Embryonic facial prominence (tissue), 1 donor: ENCODE measurements around the gene NFIC.
"Not testable (repeated sequence)": the region's sequence is repeated elsewhere in the genome, so short reads cannot be mapped to it uniquely, and the experiment has no call there.

ENCODE experiments used
- DNase-seq: peaks from one replicate; pipeline ENCODE4 v3.0.0-alpha.2; 2016; ENCODE audit errors: extremely low spot score

NFIC gene

GRCh38 chr19:3336680-3337523 lies 29.5 kb upstream of the NFIC start:
- DNase-seq = no peak

- DNase-seq = no peak
Measured at GRCh38 chr19:3338541-3339181, 27.7 kb upstream of the NFIC start.

- no peak for DNase-seq
Measured at GRCh38 chr19:3340340-3340739, 26.0 kb upstream of the NFIC start.

GRCh38 chr19:3342246-3342645 lies 24.1 kb upstream of the NFIC start:
- no peak for DNase-seq

- not testable (repeated sequence) for DNase-seq
Measured at GRCh38 chr19:3342962-3343361, 23.4 kb upstream of the NFIC start.

- DNase-seq = no peak
Measured at GRCh38 chr19:3343619-3344502, 22.5 kb upstream of the NFIC start.

- DNase-seq = no peak
Measured at GRCh38 chr19:3344608-3345598, 21.5 kb upstream of the NFIC start.

GRCh38 chr19:3345850-3346460 lies 20.4 kb upstream of the NFIC start:
- DNase-seq = no peak

- no peak for DNase-seq
Measured at GRCh38 chr19:3346677-3347353, 19.6 kb upstream of the NFIC start.

GRCh38 chr19:3348042-3348441 lies 18.3 kb upstream of the NFIC start:
- no peak for DNase-seq

GRCh38 chr19:3348469-3348868 lies 17.9 kb upstream of the NFIC start:
- DNase-seq = not testable (repeated sequence)

GRCh38 chr19:3350014-3350663 lies 16.2 kb upstream of the NFIC start:
- no peak for DNase-seq

- no peak for DNase-seq
Measured at GRCh38 chr19:3351702-3352447, 14.5 kb upstream of the NFIC start.

- DNase-seq = no peak
Measured at GRCh38 chr19:3353493-3353892, 12.9 kb upstream of the NFIC start.

GRCh38 chr19:3356805-3357204 lies 9.6 kb upstream of the NFIC start:
- DNase-seq = no peak

GRCh38 chr19:3357271-3357991 lies 9.0 kb upstream of the NFIC start:
- DNase-seq = no peak

- no peak for DNase-seq
Measured at GRCh38 chr19:3357992-3358688, 8.2 kb upstream of the NFIC start.

GRCh38 chr19:3358689-3359014 lies 7.7 kb upstream of the NFIC start:
- no peak for DNase-seq
